HCT116 (cell line): ENCODE measurements around the gene TPK1.

Experiments
- EGR1 ChIP-seq: IDR thresholded peaks from 2 replicates; pipeline ENCODE4 v1.6.1; 2012; ENCODE audit warnings: low read depth
- SIN3A ChIP-seq: IDR thresholded peaks from 2 replicates; pipeline ENCODE4 v1.6.1; 2012; ENCODE audit warnings: low read depth
- ZFX ChIP-seq: fragments of 450-650 bp; IDR thresholded peaks from 2 replicates; pipeline ENCODE4 v1.6.1; 2017
- TF ChIP-seq, protein P1 (sequence below), 3 experiments: fragments of 200-600 bp in 1 of 3; sonication (generic) in 1 of 3; IDR thresholded peaks in 2 of 3; conservative IDR thresholded peaks in 1 of 3; 2 replicates each; pipeline ENCODE4 v1.5.1; 2012 to 2017; ENCODE audit warnings: low read depth in 2 of 3, low read length in 2 of 3, antibody characterized with exemption in 1 of 3, borderline replicate concordance in 1 of 3, control low read depth in 1 of 3, mild to moderate bottlenecking in 1 of 3, mixed read lengths in 1 of 3, mixed run types in 1 of 3, moderate library complexity in 1 of 3; ENCODE audit not compliant: insufficient read depth in 1 of 3

- TF ChIP-seq, protein P1, sequence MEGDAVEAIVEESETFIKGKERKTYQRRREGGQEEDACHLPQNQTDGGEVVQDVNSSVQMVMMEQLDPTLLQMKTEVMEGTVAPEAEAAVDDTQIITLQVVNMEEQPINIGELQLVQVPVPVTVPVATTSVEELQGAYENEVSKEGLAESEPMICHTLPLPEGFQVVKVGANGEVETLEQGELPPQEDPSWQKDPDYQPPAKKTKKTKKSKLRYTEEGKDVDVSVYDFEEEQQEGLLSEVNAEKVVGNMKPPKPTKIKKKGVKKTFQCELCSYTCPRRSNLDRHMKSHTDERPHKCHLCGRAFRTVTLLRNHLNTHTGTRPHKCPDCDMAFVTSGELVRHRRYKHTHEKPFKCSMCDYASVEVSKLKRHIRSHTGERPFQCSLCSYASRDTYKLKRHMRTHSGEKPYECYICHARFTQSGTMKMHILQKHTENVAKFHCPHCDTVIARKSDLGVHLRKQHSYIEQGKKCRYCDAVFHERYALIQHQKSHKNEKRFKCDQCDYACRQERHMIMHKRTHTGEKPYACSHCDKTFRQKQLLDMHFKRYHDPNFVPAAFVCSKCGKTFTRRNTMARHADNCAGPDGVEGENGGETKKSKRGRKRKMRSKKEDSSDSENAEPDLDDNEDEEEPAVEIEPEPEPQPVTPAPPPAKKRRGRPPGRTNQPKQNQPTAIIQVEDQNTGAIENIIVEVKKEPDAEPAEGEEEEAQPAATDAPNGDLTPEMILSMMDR (IDR thresholded peaks at IDR 0.05 in 2 of 3, conservative IDR thresholded peaks at IDR 0.05 in 1 of 3; ENCODE audit: borderline replicate concordance in 1 of 3, insufficient read depth in 1 of 3, low read depth in 2 of 3, low read length in 2 of 3): no peak
- TF ChIP-seq ZFX (no peak), EGR1 (no peak), SIN3A (no peak)
Observed at GRCh38 chr7:144821067-144821466, 14.8 kb downstream of the TPK1 start.
